Measurements from ENCODE around the gene RPL28.
"Not testable (repeated sequence)": the region's sequence is repeated elsewhere in the genome, so short reads cannot be mapped to it uniquely, and the experiment has no call there.

RPL28 gene

DNA sequence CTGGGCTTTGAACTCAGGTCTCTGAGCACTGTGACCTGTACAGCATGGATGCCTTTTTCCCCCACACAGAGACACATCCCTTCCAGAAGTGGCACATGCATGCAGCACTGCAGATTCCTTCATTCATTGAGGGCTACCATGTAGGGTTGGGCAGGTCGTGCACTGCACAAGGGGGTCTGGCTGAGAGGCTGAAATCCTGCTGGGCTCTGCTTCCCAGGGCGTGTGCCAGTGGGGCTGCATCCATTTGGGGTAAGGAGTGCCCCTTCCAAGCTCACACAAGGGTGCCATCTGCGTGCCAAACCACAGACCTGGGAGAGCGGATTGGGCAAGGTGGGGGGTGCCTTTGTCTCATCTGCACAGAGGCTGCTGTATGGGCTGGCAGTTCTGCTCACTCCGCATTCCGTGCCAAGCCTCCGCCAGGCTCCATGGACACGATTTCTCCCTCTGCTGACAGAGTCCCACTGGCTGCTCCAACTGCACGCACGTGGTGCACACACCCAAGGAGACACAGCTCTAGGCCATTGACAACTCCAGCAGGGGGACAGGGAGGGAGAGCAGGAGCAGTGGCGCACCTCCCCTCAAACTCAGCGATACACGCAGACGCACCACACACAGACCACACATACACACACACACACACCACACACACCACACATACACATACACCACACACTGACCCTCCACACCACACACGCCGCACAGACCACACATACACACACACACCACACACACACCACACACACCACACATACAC is 61.9 kb downstream of the RPL28 start:
- DNase-seq (ENCODE audit: low read depth, low spot score): no peak

DNA sequence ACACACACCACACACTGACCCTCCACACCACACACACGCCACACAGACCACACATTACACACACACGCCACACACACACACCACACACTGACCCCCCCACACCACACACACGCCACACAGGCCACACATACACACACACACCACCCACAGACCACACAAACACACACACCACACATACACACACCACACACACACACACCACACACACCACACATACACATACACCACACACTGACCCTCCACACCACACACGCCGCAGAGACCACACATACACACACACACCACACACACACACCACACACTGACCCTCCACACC is 62.4 kb downstream of the RPL28 start:
- DNase-seq (ENCODE audit: low read depth, low spot score): not testable (repeated sequence)

DNA sequence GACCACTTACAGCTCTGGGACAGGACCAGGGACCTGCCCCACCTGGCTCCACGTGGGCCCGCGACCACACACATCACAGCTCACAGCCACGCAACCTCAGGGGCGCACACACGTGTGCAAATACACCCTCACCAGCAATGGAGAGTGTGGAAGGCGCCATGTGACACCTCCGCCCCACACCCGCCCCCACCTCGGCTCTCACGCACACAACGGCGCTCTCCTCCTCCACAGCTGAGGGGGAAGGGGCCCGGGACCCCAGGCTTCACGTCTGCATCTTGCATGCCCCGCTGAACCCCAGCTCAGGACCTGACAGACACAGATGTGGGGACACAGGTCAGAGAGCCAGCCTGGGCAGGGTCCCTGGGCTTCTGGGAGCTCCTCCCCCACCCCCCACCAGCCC is 63.7 kb downstream of the RPL28 start:
- DNase-seq (ENCODE audit: low read depth, low spot score): no peak

DNA sequence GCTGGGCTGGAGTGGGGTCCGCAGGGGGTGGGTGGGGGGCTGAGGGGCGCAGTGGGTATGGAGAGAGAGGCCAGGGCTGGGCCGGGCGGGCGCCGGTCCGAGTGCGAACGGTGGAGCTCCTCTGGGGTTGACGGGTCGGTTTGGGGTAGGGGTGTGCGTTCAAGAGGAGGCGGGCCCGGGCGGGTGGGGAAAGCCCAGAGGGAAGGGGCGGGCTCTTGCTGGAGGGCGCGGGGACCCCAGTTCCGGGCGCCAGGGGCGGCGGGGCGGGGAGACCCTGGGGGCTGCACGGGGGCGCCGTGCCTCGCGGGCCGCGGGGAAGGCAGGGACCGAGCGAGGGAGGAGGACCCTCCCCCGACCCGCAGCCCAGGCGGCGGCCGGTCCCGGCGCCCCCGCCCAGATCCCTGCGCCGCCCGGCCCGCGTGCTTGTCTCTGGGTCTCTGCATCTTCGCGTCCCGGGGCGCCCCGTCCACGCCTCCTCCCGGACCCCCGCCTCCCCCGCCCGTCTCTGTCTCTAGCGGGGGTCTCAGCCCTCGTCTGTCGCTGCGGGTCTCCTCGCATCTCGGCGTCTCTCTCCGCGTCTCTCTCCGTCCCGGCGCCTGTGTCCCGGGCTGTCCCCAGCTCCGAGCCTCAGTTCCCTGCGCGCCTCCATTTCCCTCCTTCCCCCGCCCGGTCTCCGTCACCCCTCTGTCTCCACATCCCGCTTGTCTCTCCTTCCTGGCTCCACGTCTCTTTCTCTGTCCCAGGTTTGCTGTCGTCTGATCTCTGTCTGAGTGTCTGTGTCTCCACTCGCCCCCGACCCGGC is 65.6 kb downstream of the RPL28 start:
- no peak for DNase-seq (ENCODE audit: low read depth, low spot score)

DNA sequence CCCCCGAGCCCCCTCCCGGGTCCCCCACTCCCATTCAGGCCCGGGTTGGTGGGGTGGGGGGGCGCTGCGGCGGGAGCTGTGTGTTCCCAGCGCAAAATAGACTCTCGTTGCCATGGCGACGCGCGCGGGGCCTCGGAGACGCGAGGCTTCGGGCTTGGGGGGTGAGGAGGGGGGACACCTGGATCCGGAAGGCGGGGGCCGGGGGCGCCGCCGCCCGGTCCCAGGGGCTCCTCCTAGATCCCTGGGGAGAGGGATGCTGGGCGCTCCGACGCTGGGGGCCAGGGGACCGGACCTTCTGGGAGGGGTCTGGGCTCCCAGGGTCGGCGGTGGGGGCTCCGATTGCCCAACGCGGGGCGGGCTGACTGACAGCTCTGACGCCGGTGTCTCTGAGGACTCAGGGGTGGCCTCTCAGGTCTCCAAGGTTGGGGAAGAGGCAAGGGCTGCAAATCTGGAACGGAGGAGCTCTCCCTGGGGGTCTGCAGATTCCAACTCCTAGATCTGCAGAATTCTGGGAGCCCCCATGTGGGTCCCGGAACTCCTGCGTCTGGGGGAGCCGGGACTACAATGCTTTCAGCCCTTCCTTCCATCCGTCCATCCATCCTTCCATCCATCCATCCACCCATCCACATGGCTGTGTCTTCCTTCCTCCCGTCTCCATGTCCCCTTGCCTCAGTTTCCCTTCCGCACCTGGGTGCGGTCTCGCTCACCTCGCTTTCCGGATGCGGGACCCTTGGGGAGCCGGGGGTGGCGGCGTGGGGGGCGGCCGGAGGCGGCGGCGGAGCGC is 66.4 kb downstream of the RPL28 start:
- DNase-seq (ENCODE audit: low read depth, low spot score): no peak

Measured in brain pericyte (primary cell).